ENCODE measurements around the gene CDC42. TPM values are rescaled to one million over a fixed set of nuclear protein-coding genes. Genes with fewer than 3 reads are reported as not detected.

CDC42 gene
- total and polyA plus RNA-seq, 9 of the 15 experiments (the other 6 are each of a cell fraction or from before 2014, with no cell fraction given): 186 to 398 (median 325) TPM

DNA sequence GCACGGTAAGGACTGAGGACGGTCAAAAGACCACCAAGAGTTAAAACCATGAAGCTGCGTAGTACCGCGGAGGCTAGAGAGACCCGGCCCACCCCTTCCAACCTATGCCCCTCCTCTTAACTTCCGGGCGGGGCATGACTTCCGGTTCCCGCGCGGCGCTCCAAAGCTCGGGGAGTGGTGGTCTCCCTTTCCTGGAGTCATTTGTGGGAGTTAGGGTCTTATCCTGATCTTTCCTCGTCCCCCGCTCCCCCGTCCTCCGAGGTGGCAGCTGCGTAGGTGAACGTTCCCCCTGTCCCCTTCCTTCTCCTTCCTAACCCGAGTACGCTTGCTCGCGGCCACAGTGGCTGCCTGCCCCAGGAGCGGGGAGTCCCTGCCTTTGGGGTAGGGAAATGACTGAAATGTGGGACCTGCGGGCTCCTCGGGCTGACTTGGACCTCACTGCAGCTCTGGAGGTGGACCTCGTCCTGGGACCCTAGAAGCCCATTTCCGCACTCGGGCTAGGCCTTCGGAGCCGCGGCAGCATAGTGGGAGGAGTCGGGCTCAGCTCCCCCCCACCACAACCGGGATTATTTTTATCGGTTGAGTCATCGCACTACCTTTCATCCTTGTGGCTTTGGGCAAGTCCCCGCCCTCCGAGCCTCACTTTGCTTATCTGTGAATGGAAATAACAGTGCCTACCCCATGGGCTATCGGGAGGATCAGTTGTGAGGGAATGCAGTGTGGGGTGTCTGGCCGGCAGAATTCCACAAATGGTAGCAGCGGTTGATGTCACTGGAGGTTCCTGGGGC is 26.9 kb upstream of the CDC42 start (continued):
- TF ChIP-seq, protein P1, sequence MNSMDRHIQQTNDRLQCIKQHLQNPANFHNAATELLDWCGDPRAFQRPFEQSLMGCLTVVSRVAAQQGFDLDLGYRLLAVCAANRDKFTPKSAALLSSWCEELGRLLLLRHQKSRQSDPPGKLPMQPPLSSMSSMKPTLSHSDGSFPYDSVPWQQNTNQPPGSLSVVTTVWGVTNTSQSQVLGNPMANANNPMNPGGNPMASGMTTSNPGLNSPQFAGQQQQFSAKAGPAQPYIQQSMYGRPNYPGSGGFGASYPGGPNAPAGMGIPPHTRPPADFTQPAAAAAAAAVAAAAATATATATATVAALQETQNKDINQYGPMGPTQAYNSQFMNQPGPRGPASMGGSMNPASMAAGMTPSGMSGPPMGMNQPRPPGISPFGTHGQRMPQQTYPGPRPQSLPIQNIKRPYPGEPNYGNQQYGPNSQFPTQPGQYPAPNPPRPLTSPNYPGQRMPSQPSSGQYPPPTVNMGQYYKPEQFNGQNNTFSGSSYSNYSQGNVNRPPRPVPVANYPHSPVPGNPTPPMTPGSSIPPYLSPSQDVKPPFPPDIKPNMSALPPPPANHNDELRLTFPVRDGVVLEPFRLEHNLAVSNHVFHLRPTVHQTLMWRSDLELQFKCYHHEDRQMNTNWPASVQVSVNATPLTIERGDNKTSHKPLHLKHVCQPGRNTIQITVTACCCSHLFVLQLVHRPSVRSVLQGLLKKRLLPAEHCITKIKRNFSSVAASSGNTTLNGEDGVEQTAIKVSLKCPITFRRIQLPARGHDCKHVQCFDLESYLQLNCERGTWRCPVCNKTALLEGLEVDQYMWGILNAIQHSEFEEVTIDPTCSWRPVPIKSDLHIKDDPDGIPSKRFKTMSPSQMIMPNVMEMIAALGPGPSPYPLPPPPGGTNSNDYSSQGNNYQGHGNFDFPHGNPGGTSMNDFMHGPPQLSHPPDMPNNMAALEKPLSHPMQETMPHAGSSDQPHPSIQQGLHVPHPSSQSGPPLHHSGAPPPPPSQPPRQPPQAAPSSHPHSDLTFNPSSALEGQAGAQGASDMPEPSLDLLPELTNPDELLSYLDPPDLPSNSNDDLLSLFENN (IDR thresholded peaks at IDR 0.05; ENCODE audit: low read depth in 2 of 2, low read length in 2 of 2): peak in 1 of 2 experiments; percentile 87; a peak in 2 of 4 replicates
- TF ChIP-seq HDAC3 (IDR thresholded peaks at IDR 0.05; ENCODE audit: borderline replicate concordance, partially characterized antibody): peak; percentile 41
- no peak for TF ChIP-seq ZNF584 (CRISPR knock-in tag; IDR thresholded peaks at IDR 0.05; ENCODE audit: low read depth)
- TF ChIP-seq NFIC (IDR thresholded peaks at IDR 0.05): no peak; the same call in 1 of the 2 replicates
- TF ChIP-seq PCBP2 (IDR thresholded peaks at IDR 0.05; ENCODE audit: low read depth, low read length, poor library complexity, severe bottlenecking): no peak
- TF ChIP-seq FOXM1 (IDR thresholded peaks at IDR 0.05; ENCODE audit: low read depth): no peak; the same call in none of the 2 replicates
- TF ChIP-seq FOXM1 (CRISPR knock-in tag; IDR thresholded peaks at IDR 0.05; ENCODE audit: low read depth): 0 out of 2 replicates have a peak, but pooled peaks have one; percentile 60
- no peak for TF ChIP-seq ZFP1 (CRISPR knock-in tag; IDR thresholded peaks at IDR 0.05)
- TF ChIP-seq ZEB2 (IDR thresholded peaks at IDR 0.05): peak; percentile 76; the same call in 1 of the 2 replicates
- TF ChIP-seq JUN (IDR thresholded peaks at IDR 0.05; ENCODE audit: borderline replicate concordance, low read depth, low read length): peak; percentile 92
- TF ChIP-seq JUN (CRISPR knock-in tag; IDR thresholded peaks at IDR 0.05; ENCODE audit: borderline replicate concordance): peak; percentile 83
- TF ChIP-seq, protein P2, sequence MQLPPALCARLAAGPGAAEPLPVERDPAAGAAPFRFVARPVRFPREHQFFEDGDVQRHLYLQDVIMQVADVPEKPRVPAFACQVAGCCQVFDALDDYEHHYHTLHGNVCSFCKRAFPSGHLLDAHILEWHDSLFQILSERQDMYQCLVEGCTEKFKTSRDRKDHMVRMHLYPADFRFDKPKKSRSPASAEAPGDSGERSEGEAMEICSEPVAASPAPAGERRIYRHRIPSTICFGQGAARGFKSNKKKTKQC (CRISPR knock-in tag; IDR thresholded peaks at IDR 0.05): peak; percentile 91
- TF ChIP-seq TCF3 (CRISPR knock-in tag; IDR thresholded peaks at IDR 0.05): peak; percentile 77
- TF ChIP-seq GTF2F1 (IDR thresholded peaks at IDR 0.05; ENCODE audit: low read depth, low read length): peak; percentile 83; the same call in 1 of the 2 replicates
- peak; percentile 74 for TF ChIP-seq LARP7 (IDR thresholded peaks at IDR 0.05)
- TF ChIP-seq KDM2B (CRISPR knock-in tag; IDR thresholded peaks at IDR 0.05): peak; percentile 92; the same call in 1 of the 2 replicates
- peak; percentile 67 for TF ChIP-seq MBD2 (IDR thresholded peaks at IDR 0.05; ENCODE audit: borderline replicate concordance, low read depth)
- no peak for TF ChIP-seq ZNF699 (CRISPR knock-in tag; IDR thresholded peaks at IDR 0.05; ENCODE audit: insufficient replicate concordance)
- TF ChIP-seq EP300 (IDR thresholded peaks at IDR 0.05; ENCODE audit: low read length): peak; percentile 87
- TF ChIP-seq, protein P3, sequence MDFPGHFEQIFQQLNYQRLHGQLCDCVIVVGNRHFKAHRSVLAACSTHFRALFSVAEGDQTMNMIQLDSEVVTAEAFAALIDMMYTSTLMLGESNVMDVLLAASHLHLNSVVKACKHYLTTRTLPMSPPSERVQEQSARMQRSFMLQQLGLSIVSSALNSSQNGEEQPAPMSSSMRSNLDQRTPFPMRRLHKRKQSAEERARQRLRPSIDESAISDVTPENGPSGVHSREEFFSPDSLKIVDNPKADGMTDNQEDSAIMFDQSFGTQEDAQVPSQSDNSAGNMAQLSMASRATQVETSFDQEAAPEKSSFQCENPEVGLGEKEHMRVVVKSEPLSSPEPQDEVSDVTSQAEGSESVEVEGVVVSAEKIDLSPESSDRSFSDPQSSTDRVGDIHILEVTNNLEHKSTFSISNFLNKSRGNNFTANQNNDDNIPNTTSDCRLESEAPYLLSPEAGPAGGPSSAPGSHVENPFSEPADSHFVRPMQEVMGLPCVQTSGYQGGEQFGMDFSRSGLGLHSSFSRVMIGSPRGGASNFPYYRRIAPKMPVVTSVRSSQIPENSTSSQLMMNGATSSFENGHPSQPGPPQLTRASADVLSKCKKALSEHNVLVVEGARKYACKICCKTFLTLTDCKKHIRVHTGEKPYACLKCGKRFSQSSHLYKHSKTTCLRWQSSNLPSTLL (IDR thresholded peaks at IDR 0.05): no peak
- no peak for TF ChIP-seq HNRNPK (IDR thresholded peaks at IDR 0.05; ENCODE audit: low read depth, low read length, poor library complexity, severe bottlenecking)
- no peak for TF ChIP-seq POLR3A (IDR thresholded peaks at IDR 0.05; ENCODE audit: borderline replicate concordance, extremely low read depth, insufficient read depth, insufficient read length)
